Keratinocyte (primary cell): ENCODE results near the gene LILRB5. TPM values are rescaled to one million over a fixed set of nuclear protein-coding genes. Genes with fewer than 3 reads are reported as not detected.

Experiments used
- DNase-seq: peaks from one replicate; pipeline ENCODE4 v3.0.0-alpha.2; 2011; ENCODE audit warnings: low read depth, missing footprints, low spot score
- FAIRE-seq: peaks from 2 replicates; lab custom pipeline; 2011; peaks lifted over from hg19 to GRCh38; lab: Jason Lieb, UNC
- H2AFZ ChIP-seq: 2 replicates; pipeline ENCODE4 v1.6.0; 2012; ENCODE audit warnings: low read length, control low read depth, inconsistent platforms; ENCODE audit not compliant: control insufficient read depth
- H3K27ac ChIP-seq: 2 replicates; pipeline ENCODE4 v1.5.1; 2011; ENCODE audit warnings: low read length; ENCODE audit not compliant: control insufficient read depth, insufficient read depth
- H3K27me3 ChIP-seq: 3 replicates; pipeline ENCODE4 v1.6.0; 2011; ENCODE audit warnings: low read length; ENCODE audit not compliant: control insufficient read depth, insufficient read depth; ENCODE audit errors: extremely low read depth
- H3K36me3 ChIP-seq, 2 experiments: 2 replicates in 1 of 2; 3 replicates in 1 of 2; pipeline ENCODE4 v1.5.1; 2011; ENCODE audit warnings: low read length in 2 of 2, mild to moderate bottlenecking in 1 of 2; ENCODE audit not compliant: control insufficient read depth in 2 of 2, insufficient read depth in 2 of 2; ENCODE audit errors: extremely low read depth in 1 of 2
- H3K4me1 ChIP-seq: 3 replicates; pipeline ENCODE4 v1.5.1; 2011; ENCODE audit warnings: low read length; ENCODE audit not compliant: control insufficient read depth, insufficient read depth; ENCODE audit errors: extremely low read depth
- H3K4me2 ChIP-seq: 3 replicates; pipeline ENCODE4 v1.6.0; 2011; ENCODE audit warnings: low read depth, low read length; ENCODE audit not compliant: control insufficient read depth, insufficient read depth; ENCODE audit errors: extremely low read depth
- H3K4me3 ChIP-seq, 3 experiments: fragments of 200-600 bp in 1 of 3; sonication (generic) in 1 of 3; 2 replicates in 2 of 3; 3 replicates in 1 of 3; pipeline ENCODE4 v1.5.1; 2011 to 2016; ENCODE audit warnings: low read length in 3 of 3, mild to moderate bottlenecking in 3 of 3, control low read depth in 2 of 3, inconsistent platforms in 1 of 3, low read depth in 1 of 3, mixed read lengths in 1 of 3, mixed run types in 1 of 3, moderate library complexity in 1 of 3; ENCODE audit not compliant: control insufficient read depth in 2 of 3, insufficient read depth in 2 of 3; ENCODE audit errors: extremely low read depth in 1 of 3
- H3K79me2 ChIP-seq: 2 replicates; pipeline ENCODE4 v1.6.0; 2012; ENCODE audit warnings: low read length; ENCODE audit not compliant: control insufficient read depth, insufficient read depth
- H3K9ac ChIP-seq: 3 replicates; pipeline ENCODE4 v1.6.0; 2011; ENCODE audit warnings: low read length; ENCODE audit not compliant: control insufficient read depth, insufficient read depth; ENCODE audit errors: extremely low read depth
- H3K9me1 ChIP-seq: 3 replicates; pipeline ENCODE4 v1.6.0; 2011; ENCODE audit warnings: low read length; ENCODE audit not compliant: control insufficient read depth, insufficient read depth; ENCODE audit errors: extremely low read depth
- H3K9me3 ChIP-seq: 2 replicates; pipeline ENCODE4 v1.5.1; 2012; ENCODE audit warnings: low read depth, low read length; ENCODE audit not compliant: control insufficient read depth
- H4K20me1 ChIP-seq: 3 replicates; pipeline ENCODE4 v1.6.0; 2011; ENCODE audit warnings: low read length; ENCODE audit not compliant: control insufficient read depth, insufficient read depth; ENCODE audit errors: extremely low read depth
- CTCF ChIP-seq, 3 experiments: IDR thresholded peaks in 1 of 3; conservative IDR thresholded peaks in 1 of 3; optimal IDR thresholded peaks in 1 of 3; 2 replicates in 2 of 3; 3 replicates in 1 of 3; pipeline versions ENCODE3 to v1.5.1; 2011; ENCODE audit warnings: low read length in 3 of 3, mild to moderate bottlenecking in 3 of 3, moderate library complexity in 2 of 3, control low read depth in 1 of 3, inconsistent platforms in 1 of 3; ENCODE audit not compliant: insufficient read depth in 2 of 3; ENCODE audit errors: extremely low read depth in 1 of 3
- EZH2 ChIP-seq: IDR thresholded peaks from one replicate; pipeline ENCODE4 v1.6.1; 2012; ENCODE audit warnings: inconsistent platforms, mild to moderate bottlenecking, low read length, moderate library complexity
- dilution Hi-C: fragments of 300-500 bp; cut with MboI; formaldehyde crosslinking; loops from one replicate; pipeline ENCODE4 v1.7.0; 2020; ENCODE audit warnings: low sequenced_read_pairs; ENCODE audit not compliant: extremely low pct_ligation_motif_present
- polyA minus RNA-seq, 3 experiments: library from RNA; depleted of rRNA, polyadenylated mRNA; stranded (reverse); fragments of >200 nt; gene quantifications; 1 replicate in 1 of 3; 2 replicates in 1 of 3; 3 replicates in 1 of 3; pipeline ENCODE4 v1.2.3, GENCODE V29; 2011
- polyA plus RNA-seq, 5 experiments: library from polyadenylated mRNA; depleted of rRNA in 3 of 5; stranded (reverse) in 3 of 5; stranded (forward) in 1 of 5; unstranded in 1 of 5; fragments of >200 nt; gene quantifications; 1 replicate in 1 of 5; 2 replicates in 3 of 5; 3 replicates in 1 of 5; pipeline versions ENCODE4 v1.2.1 to v1.2.3, GENCODE V29; 2011 to 2012; ENCODE audit warnings: missing spikeins in 2 of 5, low read depth in 1 of 5, low replicate concordance in 1 of 5

LILRB5 gene
- polyA plus RNA-seq, result not detected in 3 replicates
- polyA plus RNA-seq (2011; ENCODE audit: low read depth), result not detected
- polyA plus RNA-seq (2011; cell fraction: cytosol; rRNA removed), result not detected in 2 replicates
- not detected in 2 replicates for polyA plus RNA-seq (2011; cell fraction: nucleus; rRNA removed)
- not detected in 2 replicates for polyA plus RNA-seq (2012; ENCODE audit: low replicate concordance)
- not detected in 3 replicates for polyA minus RNA-seq
- not detected for polyA minus RNA-seq (2011; cell fraction: cytosol; rRNA and poly(A)+ RNA removed)
- polyA minus RNA-seq (2011; cell fraction: nucleus; rRNA and poly(A)+ RNA removed), result not detected in 2 replicates

- H3K36me3 ChIP-seq, result no peaks in the 10 kb centered on the region
- H2AFZ ChIP-seq, result no peak within 1 kb of the TSS
- H3K4me3 ChIP-seq, result no peak within 1 kb of the TSS
- H4K20me1 ChIP-seq, result no peaks in the 10 kb centered on the region
- no peak within 1 kb of the TSS for H3K9ac ChIP-seq
- no peak for FAIRE-seq
- DNase-seq, result no peak
- H3K27me3 ChIP-seq, result peaks cover 17% of the 10 kb centered on the region
- H3K79me2 ChIP-seq, result no peaks in the 10 kb centered on the region
- H3K4me1 ChIP-seq, result no peaks in the 10 kb centered on the region
- no peaks in the 10 kb centered on the region for H3K9me1 ChIP-seq
- no peak within 1 kb of the TSS for H3K27ac ChIP-seq
- H3K4me2 ChIP-seq, result no peak within 1 kb of the TSS
- no peaks in the 10 kb centered on the region for H3K9me3 ChIP-seq
- TF ChIP-seq CTCF (optimal IDR thresholded peaks at IDR 0.05 in 1 of 3, IDR thresholded peaks at IDR 0.05 in 1 of 3, conservative IDR thresholded peaks at IDR 0.05 in 1 of 3; ENCODE audit: extremely low read depth in 1 of 3, insufficient read depth in 2 of 3, low read length in 3 of 3) (no peak), EZH2 (no peak)
- dilution Hi-C loops, result no loop called here
These were observed at the start of gene LILRB5 for GRCh38 chr19:54257116-54257480. LILRB5 (minus strand) TSS chr19:54257273; CDS start chr19:54257193, 80 bp downstream.

DNA sequence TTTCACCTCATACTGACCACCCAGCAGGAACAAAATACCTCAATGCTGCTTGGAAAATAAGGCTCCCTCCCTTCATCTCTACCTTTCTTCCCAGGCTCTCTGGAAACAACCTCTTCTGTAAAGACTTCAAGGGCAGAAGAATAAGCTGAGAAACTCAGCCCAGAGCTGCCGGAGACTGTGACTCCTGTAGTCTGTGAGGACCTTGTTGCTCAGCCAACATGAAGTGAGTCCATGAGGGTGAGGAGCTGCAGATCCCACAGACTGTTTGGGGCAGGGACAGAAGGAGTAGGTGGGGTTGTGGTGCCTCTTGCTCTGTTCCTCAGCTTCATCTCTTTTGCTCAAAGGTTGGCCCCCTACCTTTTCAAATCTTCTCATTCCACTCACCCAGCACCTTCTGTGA is 48.1 kb upstream of the LILRB5 start:
- Histone ChIP-seq H3K9me1 (no peaks in the 10 kb centered on the region), H3K79me2 (no peaks in the 10 kb centered on the region), H3K4me2 (no peak overlapping the region), H3K9ac (no peak overlapping the region), H3K9me3 (peaks cover 3% of the 10 kb centered on the region), H4K20me1 (no peaks in the 10 kb centered on the region), H3K4me1 (no peaks in the 10 kb centered on the region), H3K27me3 (no peaks in the 10 kb centered on the region), H2AFZ (no peak overlapping the region), H3K36me3 (no peaks in the 10 kb centered on the region), H3K27ac (no peak overlapping the region), H3K4me3 (no peak overlapping the region)
- FAIRE-seq (no peak), DNase-seq (no peak)
- TF ChIP-seq EZH2 (no peak), CTCF (optimal IDR thresholded peaks at IDR 0.05 in 1 of 3, IDR thresholded peaks at IDR 0.05 in 1 of 3, conservative IDR thresholded peaks at IDR 0.05 in 1 of 3; ENCODE audit: extremely low read depth in 1 of 3, insufficient read depth in 2 of 3, low read length in 3 of 3) (no peak)
- dilution Hi-C loops, result no loop called here
